Fibroblast of villous mesenchyme (primary cell): ENCODE results near the gene LAMTOR1. TPM values are rescaled to one million over a fixed set of nuclear protein-coding genes. Genes with fewer than 3 reads are reported as not detected.
A peak's percentile ranks its signal among the peaks of the same experiment; 100 is the strongest.
"Not testable (repeated sequence)": the region's sequence is repeated elsewhere in the genome, so short reads cannot be mapped to it uniquely, and the experiment has no call there.

Experiments used
- DNase-seq: peaks from one replicate; pipeline ENCODE4 v3.0.0-alpha.2; 2010; ENCODE audit warnings: low read depth
- H3K4me3 ChIP-seq: 2 replicates; pipeline ENCODE4 v1.5.1; 2011; ENCODE audit warnings: low read depth, mild to moderate bottlenecking, low read length
- CTCF ChIP-seq: IDR thresholded peaks from 2 replicates; pipeline ENCODE4 v1.5.1; 2012; ENCODE audit warnings: low read depth, mild to moderate bottlenecking, low read length; ENCODE audit not compliant: insufficient read depth
- total RNA-seq: library from RNA; depleted of rRNA; stranded (reverse); fragments of >200 nt; gene quantifications from 2 replicates; pipeline ENCODE4 v1.2.3, GENCODE V29; 2012

The LAMTOR1 gene
- total RNA-seq = 155 and 174 TPM in 2 replicates

- peak; percentile 38 for TF ChIP-seq CTCF
- peak within 1 kb of the TSS; percentile 97 for H3K4me3 ChIP-seq
Observed at GRCh38 chr11:72102946-72103753, at the start of gene LAMTOR1. TSS of gene LAMTOR1 (minus strand) at chr11:72103297. CDS start at chr11:72103224, 73 bp downstream.

GRCh38 chr11:72150882-72151281 lies 47.8 kb upstream of the LAMTOR1 start:
- H3K4me3 ChIP-seq = no peak overlapping the region
- DNase-seq = no peak
- no peak for TF ChIP-seq CTCF

More at GRCh38 chr11:72102946-72103753, at the start of gene LAMTOR1:
- DNase-seq = peak; percentile 99

- H3K4me3 ChIP-seq = no peak overlapping the region
- no peak for DNase-seq
- no peak for TF ChIP-seq CTCF
Observed at GRCh38 chr11:72146625-72147024, 43.5 kb upstream of the LAMTOR1 start.

GRCh38 chr11:72144807-72145565 lies 41.9 kb upstream of the LAMTOR1 start:
- peak; percentile 86 for DNase-seq
- no peak overlapping the region for H3K4me3 ChIP-seq
- no peak for TF ChIP-seq CTCF

GRCh38 chr11:72142543-72142942 lies 39.4 kb upstream of the LAMTOR1 start:
- H3K4me3 ChIP-seq, DNase-seq: not testable (repeated sequence)

GRCh38 chr11:72142086-72142485 lies 39.0 kb upstream of the LAMTOR1 start:
- not testable (repeated sequence) for H3K4me3 ChIP-seq, DNase-seq

- no peak overlapping the region for H3K4me3 ChIP-seq
- TF ChIP-seq CTCF = no peak
- peak; percentile 76 for DNase-seq
Observed at GRCh38 chr11:72141066-72141465, 38.0 kb upstream of the LAMTOR1 start.
